BJ (cell line): ENCODE data around the gene AKAP6. TPM values are rescaled to one million over a fixed set of nuclear protein-coding genes. Genes with fewer than 3 reads are reported as not detected.

Source experiments
- CTCF ChIA-PET: fragments of 350-600 bp; formaldehyde crosslinking; extraction: SDS; loops from one replicate; lab custom pipeline; 2021; ENCODE audit warnings: antibody characterized with exemption, inconsistent platforms; lab: Yijun Ruan, JAX
- POLR2A ChIA-PET: fragments of 300-600 bp; sonication (Branson Sonifier 250); formaldehyde crosslinking; extraction: SDS; loops from one replicate; lab custom pipeline; 2021; ENCODE audit warnings: antibody characterized with exemption; lab: Charles Lee
- DNase-seq: peaks from one replicate; pipeline ENCODE4 v3.0.0-alpha.2; 2011; ENCODE audit warnings: low read depth
- H3K27me3 ChIP-seq: 2 replicates; pipeline ENCODE4 v1.6.0; 2011; ENCODE audit warnings: low read length; ENCODE audit not compliant: control insufficient read depth, insufficient read depth
- H3K36me3 ChIP-seq: 2 replicates; pipeline ENCODE4 v1.5.1; 2011; ENCODE audit warnings: low read length; ENCODE audit not compliant: control insufficient read depth, insufficient read depth
- H3K4me3 ChIP-seq: 2 replicates; pipeline ENCODE4 v1.5.1; 2011; ENCODE audit warnings: low read depth, mild to moderate bottlenecking, control low read depth, low read length
- CTCF ChIP-seq: IDR thresholded peaks from 2 replicates; pipeline ENCODE4 v1.5.1; 2011; ENCODE audit warnings: low read depth, mild to moderate bottlenecking, control low read depth, inconsistent platforms, low read length, moderate library complexity; ENCODE audit not compliant: insufficient read depth
- polyA plus RNA-seq: library from polyadenylated mRNA; depleted of rRNA; stranded (reverse); fragments of >200 nt; gene quantifications from 2 replicates; pipeline ENCODE4 v1.2.3, GENCODE V29; 2011

Gene AKAP6
- polyA plus RNA-seq, 1 experiment, result 18.5 TPM

- Histone ChIP-seq H3K27me3 (no peaks in the 10 kb centered on the region), H3K36me3 (no peaks in the 10 kb centered on the region), H3K4me3 (no peak overlapping the region)
- ChIA-PET CTCF (no interaction called here), POLR2A (no interaction called here)
- TF ChIP-seq CTCF, result no peak
- no peak for DNase-seq
Observed at GRCh38 chr14:32597771-32598170, 268.7 kb downstream of the AKAP6 start.

GRCh38 chr14:32601069-32601468 lies 272.0 kb downstream of the AKAP6 start:
- no peak for DNase-seq
- ChIA-PET POLR2A (no interaction called here), CTCF (no interaction called here)
- no peak for TF ChIP-seq CTCF
- H3K27me3 ChIP-seq, result no peaks in the 10 kb centered on the region
- no peak overlapping the region for H3K4me3 ChIP-seq
- no peaks in the 10 kb centered on the region for H3K36me3 ChIP-seq

GRCh38 chr14:32601906-32602305 lies 272.8 kb downstream of the AKAP6 start:
- H3K27me3 ChIP-seq, result no peaks in the 10 kb centered on the region
- H3K4me3 ChIP-seq, result no peak overlapping the region
- DNase-seq, result no peak
- CTCF ChIA-PET, result interaction anchor here (1.3 to 2.1 kb wide), 2 partner anchors 9 to 12 kb away, joined by 4 to 6 read pairs; no protein-coding TSS in a partner anchor
- H3K36me3 ChIP-seq, result no peaks in the 10 kb centered on the region
- POLR2A ChIA-PET, result interaction anchor here (0.6 kb wide), 1 partner anchor 1074 kb away, joined by 3 read pairs; no protein-coding TSS in a partner anchor
- TF ChIP-seq CTCF, result no peak

- Histone ChIP-seq H3K4me3 (no peak overlapping the region), H3K27me3 (no peaks in the 10 kb centered on the region), H3K36me3 (no peaks in the 10 kb centered on the region)
- ChIA-PET POLR2A (no interaction called here), CTCF (interaction anchor here (0.5 to 2.1 kb wide), 4 partner anchors 10 to 638 kb away, joined by 3 to 6 read pairs (median 4); no protein-coding TSS in a partner anchor)
- no peak for DNase-seq
- TF ChIP-seq CTCF, result no peak
Observed at GRCh38 chr14:32602699-32603098, 273.6 kb downstream of the AKAP6 start.

- Histone ChIP-seq H3K36me3 (no peaks in the 10 kb centered on the region), H3K4me3 (no peak overlapping the region), H3K27me3 (no peaks in the 10 kb centered on the region)
- POLR2A ChIA-PET, result no interaction called here
- no peak for DNase-seq
- TF ChIP-seq CTCF, result no peak
- CTCF ChIA-PET, result interaction anchor here (2.1 kb wide), 1 partner anchor 11 kb away, joined by 6 read pairs; no protein-coding TSS in a partner anchor
Observed at GRCh38 chr14:32603992-32604565, 275.0 kb downstream of the AKAP6 start.
